ENCODE results near the gene KLHL20. TPM values are rescaled to one million over a fixed set of nuclear protein-coding genes. Genes with fewer than 3 reads are reported as not detected.

Gene KLHL20
- total and polyA plus RNA-seq, 2 experiments from 2014 or later, result 12.3 to 14.5 TPM

DNA sequence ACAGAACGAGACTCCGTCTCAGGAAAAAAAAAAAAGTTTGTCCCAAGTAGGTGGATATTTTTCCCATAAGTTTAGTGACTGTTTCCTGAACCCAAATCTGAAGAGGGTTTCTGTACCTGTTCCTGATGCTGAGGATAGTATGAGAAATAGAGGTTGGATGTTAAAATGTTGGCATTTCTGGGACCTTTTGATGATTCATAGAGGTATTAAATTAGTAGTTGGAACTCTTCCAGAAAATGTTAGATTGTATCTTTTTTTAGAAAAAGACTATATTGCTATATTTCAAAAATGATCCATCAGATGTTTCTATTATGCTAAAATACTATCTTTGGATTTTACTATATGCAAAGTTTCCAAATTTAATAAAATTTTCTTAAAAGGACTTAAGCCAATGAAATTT lies 112.8 kb downstream of the KLHL20 start:
- no peak for TF ChIP-seq NANOG (IDR thresholded peaks at IDR 0.05; ENCODE audit: borderline replicate concordance)
- no peak for TF ChIP-seq POLR2AphosphoS5 (IDR thresholded peaks at IDR 0.05; ENCODE audit: low read depth)
- Histone ChIP-seq H3K36me3 (ENCODE audit: insufficient read depth) (peaks cover 11% of the 10 kb centered on the region; the same call in 1 of the 2 replicates), H3K4me3 (no peak overlapping the region)

DNA sequence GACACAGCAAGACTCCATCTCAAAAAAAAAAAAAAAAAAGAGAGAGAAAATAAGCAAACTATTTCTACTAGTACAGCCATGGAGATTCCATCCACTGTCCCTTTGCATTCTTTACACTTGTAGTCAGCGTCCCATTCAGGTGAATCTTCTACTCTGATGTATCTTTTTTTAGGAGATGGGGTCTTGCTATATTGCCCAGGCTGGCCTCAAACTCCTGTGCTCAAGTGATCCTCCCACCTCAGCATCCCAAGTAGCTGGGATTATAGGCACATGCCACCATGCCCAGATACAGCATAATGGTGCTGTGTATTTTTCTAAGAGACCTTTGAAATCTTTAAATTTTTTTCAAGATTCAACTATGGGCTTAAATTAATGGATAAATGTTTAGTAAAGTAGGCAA lies 118.0 kb downstream of the KLHL20 start:
- H3K36me3 ChIP-seq (ENCODE audit: insufficient read depth), result peaks cover 34% of the 10 kb centered on the region
- H3K4me2 ChIP-seq, result no peak overlapping the region
- no peak overlapping the region for H3K4me3 ChIP-seq
- Mint-ChIP-seq H3K9me3 (no peaks in the 10 kb centered on the region), H3K27me3 (ENCODE audit: insufficient read depth, low read depth, poor library complexity) (no peaks in the 10 kb centered on the region), H3K4me1 (no peaks in the 10 kb centered on the region), H3K27ac (no peak overlapping the region), H3K4me3 (no peak overlapping the region), H3K36me3 (ENCODE audit: low read depth) (peaks cover 55% of the 10 kb centered on the region)
- TF ChIP-seq ZNF331 (CRISPR knock-in tag; IDR thresholded peaks at IDR 0.05; ENCODE audit: low read depth) (no peak), ZNF114 (CRISPR knock-in tag; IDR thresholded peaks at IDR 0.05) (no peak), EZH2 (IDR thresholded peaks at IDR 0.05; ENCODE audit: low read depth, unreplicated experiment) (no peak), JUNB (IDR thresholded peaks at IDR 0.05; ENCODE audit: unreplicated experiment) (no peak), STAT1 (IDR thresholded peaks at IDR 0.05; ENCODE audit: unreplicated experiment) (no peak), CREB1 (CRISPR knock-in tag; IDR thresholded peaks at IDR 0.05; ENCODE audit: low read depth) (no peak)
- TF ChIP-seq, protein P1, sequence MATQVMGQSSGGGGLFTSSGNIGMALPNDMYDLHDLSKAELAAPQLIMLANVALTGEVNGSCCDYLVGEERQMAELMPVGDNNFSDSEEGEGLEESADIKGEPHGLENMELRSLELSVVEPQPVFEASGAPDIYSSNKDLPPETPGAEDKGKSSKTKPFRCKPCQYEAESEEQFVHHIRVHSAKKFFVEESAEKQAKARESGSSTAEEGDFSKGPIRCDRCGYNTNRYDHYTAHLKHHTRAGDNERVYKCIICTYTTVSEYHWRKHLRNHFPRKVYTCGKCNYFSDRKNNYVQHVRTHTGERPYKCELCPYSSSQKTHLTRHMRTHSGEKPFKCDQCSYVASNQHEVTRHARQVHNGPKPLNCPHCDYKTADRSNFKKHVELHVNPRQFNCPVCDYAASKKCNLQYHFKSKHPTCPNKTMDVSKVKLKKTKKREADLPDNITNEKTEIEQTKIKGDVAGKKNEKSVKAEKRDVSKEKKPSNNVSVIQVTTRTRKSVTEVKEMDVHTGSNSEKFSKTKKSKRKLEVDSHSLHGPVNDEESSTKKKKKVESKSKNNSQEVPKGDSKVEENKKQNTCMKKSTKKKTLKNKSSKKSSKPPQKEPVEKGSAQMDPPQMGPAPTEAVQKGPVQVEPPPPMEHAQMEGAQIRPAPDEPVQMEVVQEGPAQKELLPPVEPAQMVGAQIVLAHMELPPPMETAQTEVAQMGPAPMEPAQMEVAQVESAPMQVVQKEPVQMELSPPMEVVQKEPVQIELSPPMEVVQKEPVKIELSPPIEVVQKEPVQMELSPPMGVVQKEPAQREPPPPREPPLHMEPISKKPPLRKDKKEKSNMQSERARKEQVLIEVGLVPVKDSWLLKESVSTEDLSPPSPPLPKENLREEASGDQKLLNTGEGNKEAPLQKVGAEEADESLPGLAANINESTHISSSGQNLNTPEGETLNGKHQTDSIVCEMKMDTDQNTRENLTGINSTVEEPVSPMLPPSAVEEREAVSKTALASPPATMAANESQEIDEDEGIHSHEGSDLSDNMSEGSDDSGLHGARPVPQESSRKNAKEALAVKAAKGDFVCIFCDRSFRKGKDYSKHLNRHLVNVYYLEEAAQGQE (IDR thresholded peaks at IDR 0.05; ENCODE audit: unreplicated experiment), result no peak
- TF ChIP-seq, protein P2, sequence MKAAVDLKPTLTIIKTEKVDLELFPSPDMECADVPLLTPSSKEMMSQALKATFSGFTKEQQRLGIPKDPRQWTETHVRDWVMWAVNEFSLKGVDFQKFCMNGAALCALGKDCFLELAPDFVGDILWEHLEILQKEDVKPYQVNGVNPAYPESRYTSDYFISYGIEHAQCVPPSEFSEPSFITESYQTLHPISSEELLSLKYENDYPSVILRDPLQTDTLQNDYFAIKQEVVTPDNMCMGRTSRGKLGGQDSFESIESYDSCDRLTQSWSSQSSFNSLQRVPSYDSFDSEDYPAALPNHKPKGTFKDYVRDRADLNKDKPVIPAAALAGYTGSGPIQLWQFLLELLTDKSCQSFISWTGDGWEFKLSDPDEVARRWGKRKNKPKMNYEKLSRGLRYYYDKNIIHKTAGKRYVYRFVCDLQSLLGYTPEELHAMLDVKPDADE (IDR thresholded peaks at IDR 0.05), result no peak
- DNase-seq (ENCODE audit: low spot score), result no peak
- H3K27ac ChIP-seq (ENCODE audit: low read depth), result no peak overlapping the region
- ATAC-seq, result no peak
- H2AFZ ChIP-seq, result no peak overlapping the region
- no peaks in the 10 kb centered on the region for H3K9me2 ChIP-seq (ENCODE audit: insufficient read depth)
- H3K4me1 ChIP-seq (ENCODE audit: insufficient read depth), result no peaks in the 10 kb centered on the region
- H3K27me3 ChIP-seq (ENCODE audit: insufficient read depth), result no peaks in the 10 kb centered on the region
- no peaks in the 10 kb centered on the region for H3F3A ChIP-seq (replicated peaks; ENCODE audit: low read depth)
- H3K79me2 ChIP-seq (replicated peaks; ENCODE audit: insufficient read depth), result no peaks in the 10 kb centered on the region
- no peaks in the 10 kb centered on the region for H4K20me1 ChIP-seq (replicated peaks; ENCODE audit: insufficient read depth)

More for the DNA sequence above, 112.8 kb downstream of the KLHL20 start:
- H3K79me2 ChIP-seq (replicated peaks; ENCODE audit: insufficient read depth), result peaks cover 24% of the 10 kb centered on the region
- H3K4me3 Mint-ChIP-seq, result no peak overlapping the region
- H2AFZ ChIP-seq, result no peak overlapping the region
- H3K4me1 ChIP-seq (ENCODE audit: insufficient read depth), result peaks cover 7% of the 10 kb centered on the region
- H3K9me2 ChIP-seq (ENCODE audit: insufficient read depth), result no peaks in the 10 kb centered on the region
- no peaks in the 10 kb centered on the region; the same call in 2 of the 3 replicates for H3K9me3 Mint-ChIP-seq
- H3K27ac Mint-ChIP-seq, result no peak overlapping the region
- no peaks in the 10 kb centered on the region for H3K27me3 Mint-ChIP-seq (ENCODE audit: insufficient read depth, low read depth, poor library complexity)
- ATAC-seq (no peak), DNase-seq (ENCODE audit: low spot score) (no peak)
- H3K36me3 Mint-ChIP-seq (ENCODE audit: low read depth), result peaks cover 27% of the 10 kb centered on the region
- no peaks in the 10 kb centered on the region for H4K20me1 ChIP-seq (replicated peaks; ENCODE audit: insufficient read depth)
- peaks cover 11% of the 10 kb centered on the region for H3K4me1 Mint-ChIP-seq
- H3K27me3 ChIP-seq (ENCODE audit: insufficient read depth), result no peaks in the 10 kb centered on the region
- H3K4me2 ChIP-seq, result no peak overlapping the region
- no peak overlapping the region for H3K27ac ChIP-seq (ENCODE audit: low read depth)
- H3F3A ChIP-seq (replicated peaks; ENCODE audit: low read depth), result peaks cover 4% of the 10 kb centered on the region; the same call in 1 of the 2 replicates

Small RNA genes within 50 kb of the gene (small RNA-seq; reads per million reads assigned to genes)
- gene BX248409.1 (ENCODE audit: low replicate concordance), result not detected
- not detected for gene RF00019 (ENCODE audit: low replicate concordance)

Other genes with a start within 250 kb of the KLHL20 start
- 448 and 516 TPM in 2 replicates for gene PRDX6, start 237.6 kb upstream of the KLHL20 start, total RNA-seq (2014; rRNA removed; shearing (Covaris generic))
- 726 and 746 TPM in 2 replicates for gene PRDX6, start 237.6 kb upstream of the KLHL20 start, polyA plus RNA-seq (2016; fragmentation: Nextera tagmentation; extraction: Ambion mirVana)
- gene SLC9C2, start 111.9 kb upstream of the KLHL20 start, total RNA-seq (2014; rRNA removed; shearing (Covaris generic)), result 1.1 TPM in 1 of 2 replicates, not detected in the other
- not detected in 2 replicates for gene SLC9C2, start 111.9 kb upstream of the KLHL20 start, polyA plus RNA-seq (2016; fragmentation: Nextera tagmentation; extraction: Ambion mirVana)
- gene TEX50, start 79.6 kb upstream of the KLHL20 start, total RNA-seq (2014; rRNA removed; shearing (Covaris generic)), result not detected in 2 replicates
- not detected in 2 replicates for gene TEX50, start 79.6 kb upstream of the KLHL20 start, polyA plus RNA-seq (2016; fragmentation: Nextera tagmentation; extraction: Ambion mirVana)
- 1.5 and 2.0 TPM in 2 replicates for gene ANKRD45, start 45.1 kb upstream of the KLHL20 start, total RNA-seq (2014; rRNA removed; shearing (Covaris generic))
- 1.0 and 2.3 TPM in 2 replicates for gene ANKRD45, start 45.1 kb upstream of the KLHL20 start, polyA plus RNA-seq (2016; fragmentation: Nextera tagmentation; extraction: Ambion mirVana)
- gene DARS2, start 109.7 kb downstream of the KLHL20 start, total RNA-seq (2014; rRNA removed; shearing (Covaris generic)), result 41.1 and 49.9 TPM in 2 replicates
- gene DARS2, start 109.7 kb downstream of the KLHL20 start, polyA plus RNA-seq (2016; fragmentation: Nextera tagmentation; extraction: Ambion mirVana), result 17.0 and 18.1 TPM in 2 replicates
- gene CENPL, start 109.9 kb downstream of the KLHL20 start, total RNA-seq (2014; rRNA removed; shearing (Covaris generic)), result 23.5 and 40.7 TPM in 2 replicates
- gene CENPL, start 109.9 kb downstream of the KLHL20 start, polyA plus RNA-seq (2016; fragmentation: Nextera tagmentation; extraction: Ambion mirVana), result 8.8 and 13.6 TPM in 2 replicates
- gene GAS5, start 153.0 kb downstream of the KLHL20 start, total RNA-seq (2014; rRNA removed; shearing (Covaris generic)), result 979 and 1,111 TPM in 2 replicates
- 992 and 1,077 TPM in 2 replicates for gene GAS5, start 153.0 kb downstream of the KLHL20 start, polyA plus RNA-seq (2016; fragmentation: Nextera tagmentation; extraction: Ambion mirVana)
- 15.2 and 15.8 TPM in 2 replicates for gene ZBTB37, start 153.4 kb downstream of the KLHL20 start, total RNA-seq (2014; rRNA removed; shearing (Covaris generic))
- 1.4 and 2.7 TPM in 2 replicates for gene ZBTB37, start 153.4 kb downstream of the KLHL20 start, polyA plus RNA-seq (2016; fragmentation: Nextera tagmentation; extraction: Ambion mirVana)
- gene SERPINC1, start 202.3 kb downstream of the KLHL20 start, total RNA-seq (2014; rRNA removed; shearing (Covaris generic)), result not detected in 2 replicates
- gene SERPINC1, start 202.3 kb downstream of the KLHL20 start, polyA plus RNA-seq (2016; fragmentation: Nextera tagmentation; extraction: Ambion mirVana), result not detected in 2 replicates

All from GM23338 (cell line).